Left ventricle myocardium inferior (tissue), 1 donor: ENCODE data around the gene HSDL2. TPM values are rescaled to one million over a fixed set of nuclear protein-coding genes. Genes with fewer than 3 reads are reported as not detected.

ENCODE experiments used
- DNase-seq: peaks from one replicate; pipeline ENCODE4 v3.0.0-alpha.2; 2020
- H3K27ac ChIP-seq: fragments of 200-600 bp; replicated peaks from 2 replicates; pipeline ENCODE4 v1.8.0; 2021
- H3K27me3 ChIP-seq: fragments of 200-600 bp; 2 replicates; pipeline ENCODE4 v1.8.0; 2021; ENCODE audit warnings: low read depth
- H3K36me3 ChIP-seq: fragments of 200-600 bp; 2 replicates; pipeline ENCODE4 v1.8.0; 2021
- H3K4me1 ChIP-seq: fragments of 200-600 bp; 2 replicates; pipeline ENCODE4 v1.8.0; 2021
- H3K4me3 ChIP-seq: fragments of 200-600 bp; 2 replicates; pipeline ENCODE4 v1.8.0; 2021; ENCODE audit warnings: mild to moderate bottlenecking, moderate library complexity
- H3K9me3 ChIP-seq: fragments of 200-600 bp; replicated peaks from 2 replicates; pipeline ENCODE4 v1.8.0; 2021
- CTCF ChIP-seq: fragments of 200-600 bp; IDR thresholded peaks from 2 replicates; pipeline ENCODE4 v1.8.0; 2021; ENCODE audit warnings: antibody characterized with exemption, mild to moderate bottlenecking, borderline replicate concordance
- intact Hi-C: fragments of 100-400 bp; cut with micrococcal nuclease; formaldehyde crosslinking; loops from one replicate; pipeline ENCODE4 v1.11.0; 2022
- total RNA-seq: library from RNA; stranded (reverse); fragmentation: NEBNext Ultra II Directional; extraction: Animal tissue kit (Norgen Biotek cat#: 25700); gene quantifications from one replicate; pipeline ENCODE4 v1.2.1, GENCODE V29; 2021
- donor health status: DM: no; HTN: yes; CAD: no; lungs with severe emphysema.

HSDL2 gene
- total RNA-seq, 1 donor from 2014 or later, result 234 TPM

- TF ChIP-seq CTCF, result no peak
- peak overlapping the region; percentile 90 for H3K4me3 ChIP-seq
- H3K27me3 ChIP-seq, result peaks cover 12% of the 10 kb centered on the region
- H3K9me3 ChIP-seq, result no peaks in the 10 kb centered on the region
- no peaks in the 10 kb centered on the region for H3K36me3 ChIP-seq
- DNase-seq, result no peak
- H3K4me1 ChIP-seq, result peaks cover 37% of the 10 kb centered on the region
- H3K27ac ChIP-seq, result no peak overlapping the region
- intact Hi-C loops, result no loop called here
These were observed 105.7 kb downstream of the HSDL2 start for GRCh38 chr9:112485574-112485973.

GRCh38 chr9:112486221-112487007 lies 106.5 kb downstream of the HSDL2 start, which contains the start of gene KIAA1958:
Gene KIAA1958, plus strand, starts transcription at chr9:112486827. Its CDS starts 87,254 bp downstream, at chr9:112574081.
- Histone ChIP-seq H3K9me3 (no peaks in the 10 kb centered on the region), H3K27me3 (peaks cover 12% of the 10 kb centered on the region), H3K36me3 (no peaks in the 10 kb centered on the region), H3K27ac (peak within 1 kb of the TSS; percentile 81), H3K4me3 (peak within 1 kb of the TSS; percentile 90), H3K4me1 (peaks cover 37% of the 10 kb centered on the region)
- DNase-seq, result peak; percentile 79
- no peak for TF ChIP-seq CTCF
- intact Hi-C loops, result no loop called here

GRCh38 chr9:112487008-112487798 lies 107.3 kb downstream of the HSDL2 start:
- peak overlapping the region; percentile 90 for H3K4me3 ChIP-seq
- no peak for TF ChIP-seq CTCF
- peak overlapping the region; percentile 81 for H3K27ac ChIP-seq
- H3K36me3 ChIP-seq, result no peaks in the 10 kb centered on the region
- H3K4me1 ChIP-seq, result peaks cover 37% of the 10 kb centered on the region
- no peaks in the 10 kb centered on the region for H3K9me3 ChIP-seq
- intact Hi-C loops, result no loop called here
- peak; percentile 60 for DNase-seq
- H3K27me3 ChIP-seq, result peaks cover 12% of the 10 kb centered on the region

GRCh38 chr9:112487799-112488340 lies 108.0 kb downstream of the HSDL2 start:
- intact Hi-C loops, result no loop called here
- Histone ChIP-seq H3K27ac (peak overlapping the region; percentile 81), H3K27me3 (peaks cover 12% of the 10 kb centered on the region), H3K4me1 (peaks cover 37% of the 10 kb centered on the region), H3K9me3 (peaks cover 1% of the 10 kb centered on the region), H3K4me3 (peak overlapping the region; percentile 90), H3K36me3 (no peaks in the 10 kb centered on the region)
- DNase-seq, result no peak
- TF ChIP-seq CTCF, result no peak

GRCh38 chr9:112489039-112489546 lies 109.2 kb downstream of the HSDL2 start:
- Histone ChIP-seq H3K9me3 (peaks cover 14% of the 10 kb centered on the region), H3K27me3 (peaks cover 12% of the 10 kb centered on the region), H3K27ac (no peak overlapping the region), H3K36me3 (peaks cover 12% of the 10 kb centered on the region), H3K4me3 (peak overlapping the region; percentile 3), H3K4me1 (peaks cover 37% of the 10 kb centered on the region)
- TF ChIP-seq CTCF, result no peak
- no peak for DNase-seq
- intact Hi-C loops, result no loop called here
